SU-DHL-6 (cell line): ENCODE data around the gene PDGFRA.

Experiments used
- H2AFZ ChIP-seq: fragments of 200-600 bp; sonication (generic); 2 replicates; pipeline ENCODE4 v1.6.1; 2014; ENCODE audit warnings: low read depth, mild to moderate bottlenecking, moderate library complexity, mixed read lengths, antibody characterized with exemption, low read length; ENCODE audit not compliant: severe bottlenecking
- H3F3A ChIP-seq: fragments of 200-600 bp; shearing (Covaris generic); 2 replicates; pipeline ENCODE4 v1.6.0; 2016; ENCODE audit warnings: antibody characterized with exemption, mild to moderate bottlenecking; ENCODE audit not compliant: insufficient read depth
- H3K27ac ChIP-seq: fragments of 200-600 bp; sonication (generic); 2 replicates; pipeline ENCODE4 v1.5.1; 2016; ENCODE audit warnings: low read depth, mild to moderate bottlenecking, low read length, moderate library complexity, mixed read lengths
- H3K27me3 ChIP-seq: fragments of 200-600 bp; sonication (generic), shearing (Covaris generic); 2 replicates; pipeline ENCODE4 v1.6.0; 2014; ENCODE audit warnings: mild to moderate bottlenecking, low read length
- H3K36me3 ChIP-seq: fragments of 200-600 bp; sonication (generic); 2 replicates; pipeline ENCODE4 v1.6.1; 2014; ENCODE audit warnings: mild to moderate bottlenecking, low read length, mixed read lengths
- H3K4me2 ChIP-seq: fragments of 300-600, 200-600 bp; shearing (Covaris generic), sonication (generic); 2 replicates; pipeline ENCODE4 v1.6.0; 2014; ENCODE audit warnings: low read length, low read depth, mild to moderate bottlenecking; ENCODE audit not compliant: poor library complexity, severe bottlenecking
- H3K4me3 ChIP-seq: fragments of 200-600 bp; sonication (generic); 2 replicates; pipeline ENCODE4 v1.5.1; 2014; ENCODE audit warnings: antibody characterized with exemption, low read length, mild to moderate bottlenecking, mixed read lengths; ENCODE audit not compliant: insufficient read depth, poor library complexity, severe bottlenecking
- H3K79me2 ChIP-seq: fragments of 200-600 bp; sonication (generic); 2 replicates; pipeline ENCODE4 v1.6.1; 2014; ENCODE audit warnings: mild to moderate bottlenecking, low read length, moderate library complexity; ENCODE audit not compliant: insufficient read depth
- H3K9ac ChIP-seq: fragments of 200-600 bp; sonication (generic); 2 replicates; pipeline ENCODE4 v1.7.0; 2014; ENCODE audit warnings: mild to moderate bottlenecking, low read length
- H3K9me2 ChIP-seq: fragments of 200-600 bp; sonication (generic); replicated peaks from 2 replicates; pipeline ENCODE4 v1.6.1; 2014; ENCODE audit warnings: low read length; ENCODE audit not compliant: insufficient read depth
- H3K9me3 ChIP-seq: fragments of 200-600 bp; sonication (generic); 2 replicates; pipeline ENCODE4 v1.6.1; 2014; ENCODE audit warnings: low read length, mixed read lengths; ENCODE audit not compliant: insufficient read depth
- H4K20me1 ChIP-seq: fragments of 200-600 bp; sonication (generic); 2 replicates; pipeline ENCODE4 v1.6.1; 2014; ENCODE audit warnings: low read depth, mild to moderate bottlenecking, antibody characterized with exemption, low read length, moderate library complexity, mixed read lengths
- CTCF ChIP-seq: fragments of 200-600 bp; sonication (generic); IDR thresholded peaks from one replicate; pipeline ENCODE4 v1.5.1; 2017; ENCODE audit warnings: antibody characterized with exemption, mild to moderate bottlenecking, low read length, moderate library complexity; ENCODE audit not compliant: insufficient read depth, poor library complexity, severe bottlenecking
- EZH2phosphoT487 ChIP-seq: fragments of 200-600 bp; sonication (generic), shearing (Covaris generic); conservative IDR thresholded peaks from 2 replicates; pipeline ENCODE4 v1.6.1; 2018; ENCODE audit warnings: mild to moderate bottlenecking, antibody characterized with exemption, low read length, moderate library complexity, mixed read lengths

The PDGFRA gene

GRCh38 chr4:54256491-54257486 is 27.7 kb downstream of the PDGFRA start:
- Histone ChIP-seq H3F3A (no peaks in the 10 kb centered on the region), H3K9me2 (no peaks in the 10 kb centered on the region), H4K20me1 (no peaks in the 10 kb centered on the region), H2AFZ (no peak overlapping the region), H3K9me3 (no peaks in the 10 kb centered on the region), H3K79me2 (no peaks in the 10 kb centered on the region), H3K4me2 (no peak overlapping the region), H3K4me3 (no peak overlapping the region), H3K27me3 (no peaks in the 10 kb centered on the region), H3K36me3 (no peaks in the 10 kb centered on the region), H3K27ac (no peak overlapping the region), H3K9ac (no peak overlapping the region)
- TF ChIP-seq EZH2phosphoT487 (no peak), CTCF (no peak)

GRCh38 chr4:54265366-54265765 is 36.3 kb downstream of the PDGFRA start:
- no peaks in the 10 kb centered on the region for H4K20me1 ChIP-seq
- TF ChIP-seq CTCF (no peak), EZH2phosphoT487 (no peak)
- H3F3A ChIP-seq = no peaks in the 10 kb centered on the region
- no peak overlapping the region for H3K4me3 ChIP-seq
- H2AFZ ChIP-seq = no peak overlapping the region
- H3K9me3 ChIP-seq = no peaks in the 10 kb centered on the region
- no peaks in the 10 kb centered on the region for H3K9me2 ChIP-seq
- H3K4me2 ChIP-seq = no peak overlapping the region
- H3K9ac ChIP-seq = no peak overlapping the region
- H3K27ac ChIP-seq = no peak overlapping the region
- H3K79me2 ChIP-seq = no peaks in the 10 kb centered on the region
- no peaks in the 10 kb centered on the region for H3K27me3 ChIP-seq
- no peaks in the 10 kb centered on the region for H3K36me3 ChIP-seq

- Histone ChIP-seq H3F3A (no peaks in the 10 kb centered on the region), H4K20me1 (no peaks in the 10 kb centered on the region), H3K79me2 (no peaks in the 10 kb centered on the region), H3K27me3 (no peaks in the 10 kb centered on the region), H3K36me3 (no peaks in the 10 kb centered on the region), H3K9me2 (no peaks in the 10 kb centered on the region), H2AFZ (no peak overlapping the region), H3K9me3 (no peaks in the 10 kb centered on the region), H3K9ac (no peak overlapping the region), H3K4me3 (no peak overlapping the region), H3K27ac (no peak overlapping the region), H3K4me2 (no peak overlapping the region)
- TF ChIP-seq CTCF = no peak
- no peak for TF ChIP-seq EZH2phosphoT487
Observed at GRCh38 chr4:54268151-54268550, 39.1 kb downstream of the PDGFRA start.
